GM12878 (cell line): ENCODE results near the gene TEX54. TPM values are rescaled to one million over a fixed set of nuclear protein-coding genes. Genes with fewer than 3 reads are reported as not detected.

Experiments used
- BCL3 ChIP-seq: IDR thresholded peaks from 2 replicates; pipeline ENCODE4 v1.6.1; 2011; ENCODE audit warnings: borderline replicate concordance, low read depth, mild to moderate bottlenecking, moderate library complexity, low read length; ENCODE audit not compliant: insufficient read depth, poor library complexity, severe bottlenecking
- CHD1 ChIP-seq: IDR thresholded peaks from 2 replicates; pipeline ENCODE4 v1.6.1; 2012; ENCODE audit warnings: low read depth, low read length, improper control_type of control experiment
- ETV6 ChIP-seq, 2 experiments: fragments of 450-650 bp in 1 of 2; IDR thresholded peaks in 1 of 2; conservative IDR thresholded peaks in 1 of 2; 2 replicates each; pipeline ENCODE4 v1.6.1; 2014; ENCODE audit warnings: antibody characterized with exemption in 1 of 2, borderline replicate concordance in 1 of 2, low read depth in 1 of 2, mild to moderate bottlenecking in 1 of 2, moderate library complexity in 1 of 2
- FOS ChIP-seq: IDR thresholded peaks from 3 replicates; pipeline ENCODE4 v1.6.1; 2011; ENCODE audit warnings: borderline replicate concordance; ENCODE audit not compliant: insufficient read length; ENCODE audit errors: extremely low read depth
- HDGF ChIP-seq: fragments of 450-650 bp; IDR thresholded peaks from 2 replicates; pipeline ENCODE4 v1.6.1; 2016; ENCODE audit warnings: antibody characterized with exemption
- MTA3 ChIP-seq: IDR thresholded peaks from 2 replicates; pipeline ENCODE4 v1.6.1; 2012; ENCODE audit warnings: low read length, inconsistent platforms, borderline replicate concordance
- NFIC ChIP-seq: IDR thresholded peaks from 2 replicates; pipeline ENCODE4 v1.6.1; 2012; ENCODE audit warnings: low read depth, mild to moderate bottlenecking, inconsistent platforms, low read length, moderate library complexity
- NR2F1 ChIP-seq: fragments of 450-650 bp; conservative IDR thresholded peaks from 2 replicates; pipeline ENCODE4 v1.6.1; 2017; ENCODE audit warnings: mild to moderate bottlenecking
- POLR2A ChIP-seq: IDR thresholded peaks from 2 replicates; pipeline ENCODE4 v1.6.1; 2011; ENCODE audit warnings: low read depth, mild to moderate bottlenecking, low read length
- RBBP5 ChIP-seq: fragments of 200-600 bp; sonication (generic); conservative IDR thresholded peaks from 2 replicates; pipeline ENCODE4 v1.6.1; 2016
- SIX5 ChIP-seq: IDR thresholded peaks from 2 replicates; pipeline ENCODE4 v1.6.1; 2011; ENCODE audit warnings: mild to moderate bottlenecking, low read depth, low read length, moderate library complexity; ENCODE audit not compliant: severe bottlenecking
- SPI1 ChIP-seq: IDR thresholded peaks from 2 replicates; pipeline ENCODE4 v1.6.1; 2011; ENCODE audit warnings: low read depth, mild to moderate bottlenecking, low read length, moderate library complexity, borderline replicate concordance; ENCODE audit not compliant: insufficient read depth
- TAF1 ChIP-seq: IDR thresholded peaks from 2 replicates; pipeline ENCODE4 v1.6.1; 2011; ENCODE audit warnings: mild to moderate bottlenecking, low read depth, low read length, borderline replicate concordance
- TBL1XR1 ChIP-seq: IDR thresholded peaks from 2 replicates; pipeline ENCODE4 v1.6.1; 2012; ENCODE audit warnings: low read depth, low read length, improper control_type of control experiment
- ZBTB11 ChIP-seq: fragments of 450-650 bp; formaldehyde crosslinking; IDR thresholded peaks from 2 replicates; pipeline ENCODE4 v1.5.0; 2022; ENCODE audit warnings: mild to moderate bottlenecking, missing genetic modification characterization
- ZBTB4 ChIP-seq: fragments of 450-650 bp; formaldehyde crosslinking; IDR thresholded peaks from 2 replicates; pipeline ENCODE4 v1.4.0; 2022; ENCODE audit warnings: mild to moderate bottlenecking, moderate library complexity
- ZNF592 ChIP-seq: fragments of 450-650 bp; IDR thresholded peaks from 2 replicates; pipeline ENCODE4 v1.6.1; 2017; ENCODE audit warnings: mild to moderate bottlenecking, moderate library complexity
- polyA plus RNA-seq, 11 experiments: library from polyadenylated mRNA; depleted of rRNA in 4 of 11; unstranded in 6 of 11; stranded (reverse) in 5 of 11; fragments of >200 nt; fragmentation: Nextera tagmentation in 4 of 11; fragmentation: Illumina TruSeq in 1 of 11; extraction: Ambion mirVana in 4 of 11; extraction: Trizol in 1 of 11; gene quantifications; 1 replicate in 1 of 11; 2 replicates in 10 of 11; pipeline versions ENCODE4 v1.2.1 to v1.2.3, GENCODE V29; 2011 to 2016; ENCODE audit warnings: inconsistent platforms in 2 of 11, missing spikeins in 2 of 11, low read depth in 1 of 11
- total RNA-seq, 4 experiments: library from RNA; depleted of rRNA in 3 of 4; stranded (reverse); fragments of >200 nt in 3 of 4; fragmentation: Illumina TruSeq in 1 of 4; extraction: Trizol in 1 of 4; gene quantifications; 2 replicates each; pipeline versions ENCODE4 v1.2.1 to v1.2.3, GENCODE V29; 2013 to 2021

Gene TEX54
- total and polyA plus RNA-seq, 10 of the 15 experiments (the other 5 are each of a cell fraction or from before 2014, with no cell fraction given), result 0.38 to 0.68 (median 0.51) TPM; not detected in 7

- no peak for TF ChIP-seq ZBTB4 (CRISPR knock-in tag)
- no peak for TF ChIP-seq FOS
- TF ChIP-seq TAF1, result peak; percentile 56; the same call in 1 of the 2 replicates
- no peak for TF ChIP-seq HDGF
- TF ChIP-seq ZNF592, result no peak
- no peak for TF ChIP-seq MTA3
- TF ChIP-seq RBBP5, result no peak
- no peak for TF ChIP-seq ETV6 (conservative IDR thresholded peaks at IDR 0.05 in 1 of 2, IDR thresholded peaks at IDR 0.05 in 1 of 2; ENCODE audit: borderline replicate concordance in 1 of 2, low read depth in 1 of 2)
- TF ChIP-seq POLR2A, result no peak
- TF ChIP-seq SPI1, result no peak
- TF ChIP-seq NR2F1, result no peak
- no peak for TF ChIP-seq ZBTB11
- no peak for TF ChIP-seq TBL1XR1
- no peak for TF ChIP-seq BCL3
- TF ChIP-seq CHD1, result no peak
- TF ChIP-seq SIX5, result no peak
- TF ChIP-seq NFIC, result no peak
These were observed 49.2 kb upstream of the TEX54 start (continued) for GRCh38 chr11:62881579-62882430.
